ENCODE results near the gene LIG3. TPM values are rescaled to one million over a fixed set of nuclear protein-coding genes. Genes with fewer than 3 reads are reported as not detected.
A peak's percentile ranks its signal among the peaks of the same experiment; 100 is the strongest.
"Not testable (repeated sequence)": the region's sequence is repeated elsewhere in the genome, so short reads cannot be mapped to it uniquely, and the experiment has no call there.

LIG3 gene
- polyA plus RNA-seq, 1 of the 3 experiments (the other 2 are of a cell fraction): 25.7 TPM

DNA sequence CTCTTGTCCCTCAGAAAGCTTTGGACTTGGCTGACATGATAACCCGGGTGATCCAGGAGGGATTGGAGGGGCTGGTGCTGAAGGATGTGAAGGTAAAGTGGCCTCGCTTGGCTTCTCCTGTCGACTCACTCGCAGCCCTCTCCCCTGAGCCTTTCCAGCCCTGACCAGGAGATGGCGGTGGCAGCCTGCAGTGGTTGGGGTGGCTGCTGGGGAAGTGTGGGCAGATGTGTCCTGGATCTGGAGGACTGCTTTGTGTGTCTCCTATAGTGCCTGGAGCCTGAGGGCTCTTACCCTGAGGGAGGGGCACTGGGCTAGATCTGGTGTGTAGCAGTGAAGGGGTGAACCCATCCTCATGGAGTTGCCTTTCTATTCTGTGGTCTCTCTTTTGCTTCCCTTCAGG, 17.9 kb downstream of the LIG3 start:
- no peaks in the 10 kb centered on the region for H3K9me2 ChIP-seq
- peaks cover 4 to 22% of the 10 kb centered on the region in 2 experiments; a peak in 2 of 4 replicates for H3K4me1 ChIP-seq (ENCODE audit: control insufficient read depth in 1 of 2, insufficient read depth in 2 of 2, low read depth in 1 of 2, low read length in 1 of 2)
- H3K36me3 ChIP-seq (replicated peaks in 1 of 2; ENCODE audit: control insufficient read depth in 1 of 2, insufficient read depth in 2 of 2, low read length in 1 of 2): peaks cover 23 to 57% of the 10 kb centered on the region in 2 experiments
- H3K27ac ChIP-seq (ENCODE audit: low read depth in 2 of 2, low read length in 1 of 2): peak overlapping the region in 1 of 2 experiments; percentile 31; a peak in 1 of 4 replicates
- H4K20me1 ChIP-seq (ENCODE audit: insufficient read depth): no peaks in the 10 kb centered on the region
- H3K27me3 ChIP-seq (ENCODE audit: insufficient read depth): no peaks in the 10 kb centered on the region
- H3F3A ChIP-seq (replicated peaks; ENCODE audit: insufficient read depth): peaks cover 11% of the 10 kb centered on the region
- no peak overlapping the region for H3K4me2 ChIP-seq
- 43% methylated on average over 5 of the region's 5 CpGs for whole genome bisulfite sequencing (ENCODE audit: low lambda C conversion rate)
- no peak overlapping the region for H2AFZ ChIP-seq (ENCODE audit: low read depth)
- POLR2A ChIA-PET: no interaction called here
- H3K9me3 ChIP-seq: no peaks in the 10 kb centered on the region
- DNase-seq: peak; percentile 70
- H3K79me2 ChIP-seq (ENCODE audit: insufficient read depth): no peaks in the 10 kb centered on the region
- CTCF ChIA-PET: interaction anchor here (0.8 to 5.1 kb wide), 4 partner anchors 17 to 130 kb away, joined by 3 to 32 read pairs (median 6); partner anchors contain the start of gene RAD51D
- TF ChIP-seq SMC3 (IDR thresholded peaks at IDR 0.05; ENCODE audit: low read depth, low read length) (peak; percentile 86), RAD21 (IDR thresholded peaks at IDR 0.05; ENCODE audit: low read length) (peak; percentile 82)
- TF ChIP-seq, protein P1, sequence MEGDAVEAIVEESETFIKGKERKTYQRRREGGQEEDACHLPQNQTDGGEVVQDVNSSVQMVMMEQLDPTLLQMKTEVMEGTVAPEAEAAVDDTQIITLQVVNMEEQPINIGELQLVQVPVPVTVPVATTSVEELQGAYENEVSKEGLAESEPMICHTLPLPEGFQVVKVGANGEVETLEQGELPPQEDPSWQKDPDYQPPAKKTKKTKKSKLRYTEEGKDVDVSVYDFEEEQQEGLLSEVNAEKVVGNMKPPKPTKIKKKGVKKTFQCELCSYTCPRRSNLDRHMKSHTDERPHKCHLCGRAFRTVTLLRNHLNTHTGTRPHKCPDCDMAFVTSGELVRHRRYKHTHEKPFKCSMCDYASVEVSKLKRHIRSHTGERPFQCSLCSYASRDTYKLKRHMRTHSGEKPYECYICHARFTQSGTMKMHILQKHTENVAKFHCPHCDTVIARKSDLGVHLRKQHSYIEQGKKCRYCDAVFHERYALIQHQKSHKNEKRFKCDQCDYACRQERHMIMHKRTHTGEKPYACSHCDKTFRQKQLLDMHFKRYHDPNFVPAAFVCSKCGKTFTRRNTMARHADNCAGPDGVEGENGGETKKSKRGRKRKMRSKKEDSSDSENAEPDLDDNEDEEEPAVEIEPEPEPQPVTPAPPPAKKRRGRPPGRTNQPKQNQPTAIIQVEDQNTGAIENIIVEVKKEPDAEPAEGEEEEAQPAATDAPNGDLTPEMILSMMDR (IDR thresholded peaks at IDR 0.05): peak; percentile 76
- TF ChIP-seq, protein P2, sequence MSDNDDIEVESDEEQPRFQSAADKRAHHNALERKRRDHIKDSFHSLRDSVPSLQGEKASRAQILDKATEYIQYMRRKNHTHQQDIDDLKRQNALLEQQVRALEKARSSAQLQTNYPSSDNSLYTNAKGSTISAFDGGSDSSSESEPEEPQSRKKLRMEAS (IDR thresholded peaks at IDR 0.05; ENCODE audit: low read depth): no peak
- no peak overlapping the region; a peak in 1 of 4 replicates for H3K4me3 ChIP-seq (ENCODE audit: low read depth in 2 of 2, low read length in 1 of 2)
- no peak overlapping the region for H3K9ac ChIP-seq

GRCh38 chr17:34999456-34999855, 19.1 kb downstream of the LIG3 start:
- no peaks in the 10 kb centered on the region for H3K27me3 ChIP-seq (ENCODE audit: insufficient read depth)
- no peaks in the 10 kb centered on the region for H3K9me2 ChIP-seq
- no peaks in the 10 kb centered on the region for H3K79me2 ChIP-seq (ENCODE audit: insufficient read depth)
- no peak overlapping the region for H2AFZ ChIP-seq (ENCODE audit: low read depth)
- H4K20me1 ChIP-seq (ENCODE audit: insufficient read depth): no peaks in the 10 kb centered on the region
- DNase-seq: no peak
- no peak overlapping the region for H3K4me3 ChIP-seq (ENCODE audit: low read depth in 2 of 2, low read length in 1 of 2)
- no peak overlapping the region for H3K9ac ChIP-seq
- no peak overlapping the region for H3K4me2 ChIP-seq
- H3K9me3 ChIP-seq: no peaks in the 10 kb centered on the region
- ChIA-PET CTCF (interaction anchor here (0.8 to 5.1 kb wide), 6 partner anchors 12 to 120 kb away, joined by 3 to 32 read pairs (median 4); partner anchors contain the start of gene RAD51D), POLR2A (no interaction called here)
- H3F3A ChIP-seq (replicated peaks; ENCODE audit: insufficient read depth): peaks cover 11% of the 10 kb centered on the region
- H3K27ac ChIP-seq (ENCODE audit: low read depth in 2 of 2, low read length in 1 of 2): no peak overlapping the region
- peaks cover 4 to 22% of the 10 kb centered on the region in 2 experiments; a peak in 2 of 4 replicates for H3K4me1 ChIP-seq (ENCODE audit: control insufficient read depth in 1 of 2, insufficient read depth in 2 of 2, low read depth in 1 of 2, low read length in 1 of 2)
- WGBS (ENCODE audit: low lambda C conversion rate): 100% methylated on average over 1 of the region's 2 CpGs
- peaks cover 23 to 51% of the 10 kb centered on the region in 2 experiments for H3K36me3 ChIP-seq (replicated peaks in 1 of 2; ENCODE audit: control insufficient read depth in 1 of 2, insufficient read depth in 2 of 2, low read length in 1 of 2)
- no peak for TF ChIP-seq CHD2 (IDR thresholded peaks at IDR 0.05; ENCODE audit: low read length, partially characterized antibody)
- TF ChIP-seq, protein P3, sequence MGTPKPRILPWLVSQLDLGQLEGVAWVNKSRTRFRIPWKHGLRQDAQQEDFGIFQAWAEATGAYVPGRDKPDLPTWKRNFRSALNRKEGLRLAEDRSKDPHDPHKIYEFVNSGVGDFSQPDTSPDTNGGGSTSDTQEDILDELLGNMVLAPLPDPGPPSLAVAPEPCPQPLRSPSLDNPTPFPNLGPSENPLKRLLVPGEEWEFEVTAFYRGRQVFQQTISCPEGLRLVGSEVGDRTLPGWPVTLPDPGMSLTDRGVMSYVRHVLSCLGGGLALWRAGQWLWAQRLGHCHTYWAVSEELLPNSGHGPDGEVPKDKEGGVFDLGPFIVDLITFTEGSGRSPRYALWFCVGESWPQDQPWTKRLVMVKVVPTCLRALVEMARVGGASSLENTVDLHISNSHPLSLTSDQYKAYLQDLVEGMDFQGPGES (IDR thresholded peaks at IDR 0.05; ENCODE audit: low read depth, low read length): no peak
- TF ChIP-seq SMC3 (IDR thresholded peaks at IDR 0.05; ENCODE audit: low read depth, low read length): no peak
- TF ChIP-seq JUND (IDR thresholded peaks at IDR 0.05): no peak
- no peak for TF ChIP-seq FOXJ3 (CRISPR knock-in tag; IDR thresholded peaks at IDR 0.05)
- TF ChIP-seq SIN3A (IDR thresholded peaks at IDR 0.05; ENCODE audit: borderline replicate concordance, low read depth, low read length): no peak
- no peak for TF ChIP-seq ELF1 (IDR thresholded peaks at IDR 0.05)
- TF ChIP-seq NRF1 (IDR thresholded peaks at IDR 0.05; ENCODE audit: low read depth, low read length): no peak
- no peak for TF ChIP-seq EP300 (IDR thresholded peaks at IDR 0.05; ENCODE audit: borderline replicate concordance in 1 of 2, low read depth in 1 of 2, low read length in 1 of 2)
- TF ChIP-seq TAF1 (IDR thresholded peaks at IDR 0.05; ENCODE audit: borderline replicate concordance, low read depth, low read length): no peak

DNA sequence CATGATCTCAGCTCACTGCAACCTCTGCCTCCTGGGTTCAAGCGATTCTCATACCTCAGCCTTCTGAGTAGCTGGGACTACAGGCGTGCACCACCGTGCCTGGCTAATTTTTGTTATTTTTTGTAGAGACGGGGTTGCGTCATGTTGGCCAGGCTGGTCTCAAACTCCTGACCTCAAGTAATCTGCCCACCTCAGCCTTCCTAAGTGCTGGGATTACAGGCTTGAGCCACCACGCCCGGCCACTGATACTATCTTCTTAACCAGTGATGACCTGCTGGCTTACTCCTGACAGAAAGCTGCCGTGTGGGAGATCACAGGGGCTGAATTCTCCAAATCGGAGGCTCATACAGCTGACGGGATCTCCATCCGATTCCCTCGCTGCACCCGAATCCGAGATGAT, 20.7 kb downstream of the LIG3 start:
- H3K4me1 ChIP-seq (ENCODE audit: control insufficient read depth in 1 of 2, insufficient read depth in 2 of 2, low read depth in 1 of 2, low read length in 1 of 2): peaks cover 4 to 22% of the 10 kb centered on the region in 2 experiments; a peak in 2 of 4 replicates
- H3K27ac ChIP-seq (ENCODE audit: low read depth in 2 of 2, low read length in 1 of 2); H3K4me2 ChIP-seq; H3K9me2 ChIP-seq; H2AFZ ChIP-seq (ENCODE audit: low read depth); POLR2A ChIA-PET; DNase-seq; H3K4me3 ChIP-seq (ENCODE audit: low read depth in 2 of 2, low read length in 1 of 2); H3K9me3 ChIP-seq; H3K9ac ChIP-seq; H3K27me3 ChIP-seq (ENCODE audit: insufficient read depth); H4K20me1 ChIP-seq (ENCODE audit: insufficient read depth); H3K79me2 ChIP-seq (ENCODE audit: insufficient read depth): not testable (repeated sequence)
- peaks cover 25 to 46% of the 10 kb centered on the region in 2 experiments for H3K36me3 ChIP-seq (replicated peaks in 1 of 2; ENCODE audit: control insufficient read depth in 1 of 2, insufficient read depth in 2 of 2, low read length in 1 of 2)
- 99% methylated on average over 12 of the region's 14 CpGs for WGBS (ENCODE audit: low lambda C conversion rate)
- peaks cover 22% of the 10 kb centered on the region for H3F3A ChIP-seq (replicated peaks; ENCODE audit: insufficient read depth)
- CTCF ChIA-PET: interaction anchor here (0.9 kb wide), 1 partner anchor 17 kb away, joined by 3 read pairs; no protein-coding TSS in a partner anchor

All from SK-N-SH (cell line).